ENCODE results near the gene CABP7. TPM values are rescaled to one million over a fixed set of nuclear protein-coding genes. Genes with fewer than 3 reads are reported as not detected.

CABP7 gene
- polyA plus RNA-seq, 1 donor (not counting 4 experiments of a cell fraction or from before 2014, with no cell fraction given) = not detected

GRCh38 chr22:29692327-29692640 is 27.5 kb upstream of the CABP7 start:
- Histone ChIP-seq H3K9ac (ENCODE audit: control insufficient read depth, extremely low read depth, insufficient read depth, low read length) (no peak overlapping the region), H3K4me2 (ENCODE audit: control insufficient read depth, extremely low read depth, insufficient read depth, low read depth, low read length) (no peak overlapping the region), H3K9me1 (ENCODE audit: control insufficient read depth, extremely low read depth, insufficient read depth, low read length) (peaks cover 6% of the 10 kb centered on the region), H3K27ac (ENCODE audit: control insufficient read depth, insufficient read depth, low read length) (no peak overlapping the region), H3K27me3 (ENCODE audit: control insufficient read depth, extremely low read depth, insufficient read depth, low read length) (no peaks in the 10 kb centered on the region), H3K36me3 (ENCODE audit: control insufficient read depth in 2 of 2, extremely low read depth in 1 of 2, insufficient read depth in 2 of 2, low read length in 2 of 2) (peaks cover 9 to 27% of the 10 kb centered on the region in 2 experiments), H3K4me1 (ENCODE audit: control insufficient read depth, extremely low read depth, insufficient read depth, low read length) (peaks cover 24% of the 10 kb centered on the region), H2AFZ (ENCODE audit: control insufficient read depth, low read length) (no peak overlapping the region), H3K4me3 (ENCODE audit: control insufficient read depth in 2 of 3, extremely low read depth in 1 of 3, insufficient read depth in 2 of 3, low read depth in 1 of 3, low read length in 3 of 3) (no peak overlapping the region), H3K9me3 (ENCODE audit: control insufficient read depth, low read depth, low read length) (no peaks in the 10 kb centered on the region), H4K20me1 (ENCODE audit: control insufficient read depth, extremely low read depth, insufficient read depth, low read length) (peaks cover 24% of the 10 kb centered on the region), H3K79me2 (ENCODE audit: control insufficient read depth, insufficient read depth, low read length) (no peaks in the 10 kb centered on the region)
- dilution Hi-C loops (cut with MboI; ENCODE audit: extremely low pct_ligation_motif_present, low sequenced_read_pairs) = no loop called here
- DNase-seq (ENCODE audit: low read depth, low spot score) = no peak
- TF ChIP-seq EZH2 (IDR thresholded peaks at IDR 0.05; ENCODE audit: low read length) (no peak), CTCF (optimal IDR thresholded peaks at IDR 0.05 in 1 of 3, IDR thresholded peaks at IDR 0.05 in 1 of 3, conservative IDR thresholded peaks at IDR 0.05 in 1 of 3; ENCODE audit: extremely low read depth in 1 of 3, insufficient read depth in 2 of 3, low read length in 3 of 3) (no peak)
- no peak for FAIRE-seq

DNA sequence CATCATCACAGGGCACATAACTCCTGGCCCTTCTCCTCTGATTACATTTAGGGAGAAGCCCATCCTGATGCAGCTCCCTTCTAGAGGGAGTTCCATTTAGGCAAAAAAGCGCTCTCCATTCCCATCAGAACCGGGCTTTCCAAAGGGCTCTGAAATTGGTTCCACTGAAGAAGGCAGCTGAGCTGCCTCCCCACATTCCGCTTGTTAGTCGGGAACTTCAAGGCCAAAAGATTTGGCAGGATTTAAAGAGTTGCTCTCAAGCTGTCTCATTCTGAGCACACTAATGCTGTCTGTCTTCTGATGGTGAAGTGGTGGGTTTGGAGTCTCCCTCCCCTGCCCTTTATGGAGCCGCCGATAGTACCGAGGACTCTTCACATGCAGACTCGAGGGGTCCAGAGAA is 26.6 kb upstream of the CABP7 start:
- H3K79me2 ChIP-seq (ENCODE audit: control insufficient read depth, insufficient read depth, low read length) = no peaks in the 10 kb centered on the region
- peaks cover 24% of the 10 kb centered on the region for H4K20me1 ChIP-seq (ENCODE audit: control insufficient read depth, extremely low read depth, insufficient read depth, low read length)
- H3K4me3 ChIP-seq (ENCODE audit: control insufficient read depth in 2 of 3, extremely low read depth in 1 of 3, insufficient read depth in 2 of 3, low read depth in 1 of 3, low read length in 3 of 3) = no peak overlapping the region
- TF ChIP-seq CTCF (optimal IDR thresholded peaks at IDR 0.05 in 1 of 3, IDR thresholded peaks at IDR 0.05 in 1 of 3, conservative IDR thresholded peaks at IDR 0.05 in 1 of 3; ENCODE audit: extremely low read depth in 1 of 3, insufficient read depth in 2 of 3, low read length in 3 of 3) (no peak), EZH2 (IDR thresholded peaks at IDR 0.05; ENCODE audit: low read length) (no peak)
- H3K9me1 ChIP-seq (ENCODE audit: control insufficient read depth, extremely low read depth, insufficient read depth, low read length) = peaks cover 6% of the 10 kb centered on the region
- DNase-seq (ENCODE audit: low read depth, low spot score) (no peak), FAIRE-seq (no peak)
- no peaks in the 10 kb centered on the region for H3K9me3 ChIP-seq (ENCODE audit: control insufficient read depth, low read depth, low read length)
- H2AFZ ChIP-seq (ENCODE audit: control insufficient read depth, low read length) = no peak overlapping the region
- dilution Hi-C loops (cut with MboI; ENCODE audit: extremely low pct_ligation_motif_present, low sequenced_read_pairs) = no loop called here
- no peak overlapping the region for H3K27ac ChIP-seq (ENCODE audit: control insufficient read depth, insufficient read depth, low read length)
- no peak overlapping the region for H3K9ac ChIP-seq (ENCODE audit: control insufficient read depth, extremely low read depth, insufficient read depth, low read length)
- H3K4me1 ChIP-seq (ENCODE audit: control insufficient read depth, extremely low read depth, insufficient read depth, low read length) = peaks cover 24% of the 10 kb centered on the region
- peaks cover 5 to 27% of the 10 kb centered on the region in 2 experiments for H3K36me3 ChIP-seq (ENCODE audit: control insufficient read depth in 2 of 2, extremely low read depth in 1 of 2, insufficient read depth in 2 of 2, low read length in 2 of 2)
- H3K27me3 ChIP-seq (ENCODE audit: control insufficient read depth, extremely low read depth, insufficient read depth, low read length) = no peaks in the 10 kb centered on the region
- H3K4me2 ChIP-seq (ENCODE audit: control insufficient read depth, extremely low read depth, insufficient read depth, low read depth, low read length) = peak overlapping the region; percentile 13
